Astrocyte (in vitro differentiated cells and primary cell): ENCODE results near the gene MAP4K2.

Experiments used
- CTCF ChIP-seq: IDR thresholded peaks from 2 replicates; pipeline ENCODE4 v1.5.1; 2011; ENCODE audit warnings: low read depth, mild to moderate bottlenecking, inconsistent platforms, low read length, moderate library complexity; ENCODE audit not compliant: insufficient read depth
- EZH2 ChIP-seq: IDR thresholded peaks from 2 replicates; pipeline ENCODE4 v1.6.1; 2012; ENCODE audit warnings: mild to moderate bottlenecking, low read length, inconsistent platforms; ENCODE audit not compliant: insufficient read depth

- TF ChIP-seq CTCF (no peak), EZH2 (no peak)
Measured at GRCh38 chr11:64762674-64763525, 40.1 kb downstream of the MAP4K2 start.
